HG03575 (cell line): Measurements from ENCODE around the gene ABCD1.

Experiments
- ATAC-seq: cut with Tn5 transposase; IDR thresholded peaks from one replicate; pipeline ENCODE4 v1.9.1; 2021; ENCODE audit not compliant: unreplicated experiment, insufficient number of reproducible peaks, low FRiP score; ENCODE audit errors: extremely low read depth

The ABCD1 gene

DNA sequence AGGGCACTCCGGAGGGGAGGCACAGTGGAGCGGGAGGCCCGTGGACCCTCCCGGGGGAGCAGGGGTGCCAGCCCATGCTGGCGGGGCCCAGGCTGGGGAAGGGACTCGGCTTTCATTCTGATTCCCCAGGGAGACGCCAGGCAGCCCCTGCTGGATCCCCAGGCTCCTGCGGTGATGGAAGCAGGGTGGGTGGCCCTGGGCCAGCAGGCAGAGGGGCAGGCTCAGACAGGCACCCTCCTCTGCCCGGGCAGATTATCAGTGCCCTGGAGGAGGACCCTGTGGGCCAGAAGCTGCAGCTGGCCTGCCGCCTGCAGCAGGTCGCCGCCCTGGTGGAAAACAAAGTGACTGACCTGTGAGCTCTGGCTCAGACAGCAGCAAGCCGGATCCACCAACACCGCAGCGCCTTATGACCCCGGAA is 54.0 kb downstream of the ABCD1 start:
- ATAC-seq, result no peak

DNA sequence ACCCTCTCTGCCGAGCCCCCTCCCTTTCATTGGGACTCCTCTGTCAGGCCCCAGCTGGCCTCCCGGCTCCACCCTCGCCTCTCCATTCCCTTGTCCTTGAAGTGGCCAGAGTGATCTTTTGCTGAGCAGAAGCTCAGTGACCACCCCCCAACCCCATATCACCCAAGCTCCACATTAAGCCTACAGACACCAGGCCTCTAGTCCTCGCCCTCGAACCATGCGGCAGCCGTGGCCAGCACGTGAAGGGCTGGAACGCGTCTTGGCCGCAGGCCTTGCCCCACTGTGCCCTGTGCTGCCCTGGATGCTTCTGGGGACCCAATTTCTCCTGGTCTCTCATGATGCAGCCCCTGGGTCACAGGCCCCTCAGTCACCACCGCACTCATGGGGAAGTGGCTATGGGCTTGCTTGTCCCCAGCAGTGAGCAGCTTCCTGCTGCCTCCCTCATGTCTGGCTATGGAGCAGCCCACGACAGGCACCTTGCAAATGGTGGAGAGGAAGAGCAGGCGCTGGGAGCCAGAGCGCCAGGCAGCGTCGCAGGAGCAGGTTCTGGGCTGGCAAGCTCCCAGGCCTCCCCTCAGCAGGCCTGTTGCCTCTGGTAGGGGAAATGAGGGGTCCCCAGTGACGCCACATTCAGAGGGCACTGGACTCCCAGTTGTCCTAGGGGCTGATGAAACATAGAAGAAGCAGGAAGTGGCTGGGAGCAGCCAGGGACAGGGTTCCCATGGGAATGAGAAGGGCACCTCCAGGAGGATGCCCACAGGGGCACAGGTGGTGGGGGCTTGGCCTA is 55.4 kb downstream of the ABCD1 start:
- ATAC-seq, result no peak

DNA sequence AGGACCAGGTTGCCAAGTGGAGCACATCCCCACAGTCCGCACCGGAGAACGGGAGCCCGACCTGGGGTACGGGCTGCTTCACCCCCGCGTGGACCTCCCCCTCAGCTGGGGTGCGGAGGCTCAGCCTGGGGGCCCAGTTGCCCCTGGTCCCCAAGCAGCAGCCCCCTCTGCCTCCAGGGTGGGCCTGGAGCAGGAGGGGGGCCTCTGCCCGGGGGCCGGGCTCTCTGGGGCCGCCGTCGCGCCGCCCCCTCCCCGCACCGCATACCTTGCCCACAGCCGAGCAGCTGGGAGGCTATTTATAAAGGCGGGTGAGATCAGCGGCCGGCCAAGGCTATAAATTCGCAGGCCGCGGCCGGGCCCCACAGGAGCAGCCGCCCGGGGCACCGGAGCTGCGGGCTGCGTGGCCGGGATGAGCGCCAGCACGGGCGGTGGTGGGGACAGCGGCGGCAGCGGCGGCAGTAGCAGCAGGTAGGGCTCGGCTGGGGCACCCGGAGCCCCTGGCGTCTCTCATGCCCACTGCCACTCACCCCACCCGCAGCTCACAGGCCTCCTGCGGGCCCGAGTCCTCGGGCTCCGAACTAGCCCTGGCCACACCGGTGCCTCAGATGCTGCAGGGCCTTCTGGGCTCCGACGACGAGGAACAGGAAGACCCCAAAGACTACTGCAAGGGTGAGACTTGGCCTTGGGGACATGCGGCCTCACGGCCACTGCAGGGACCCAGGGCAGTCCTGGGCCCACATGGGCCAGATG is 56.2 kb downstream of the ABCD1 start, which contains the start of gene SRPK3:
SRPK3 (plus strand) TSS at position 364 of the 750 bp plus-strand sequence; CDS start at position 410, 46 bp downstream.
- no peak for ATAC-seq

DNA sequence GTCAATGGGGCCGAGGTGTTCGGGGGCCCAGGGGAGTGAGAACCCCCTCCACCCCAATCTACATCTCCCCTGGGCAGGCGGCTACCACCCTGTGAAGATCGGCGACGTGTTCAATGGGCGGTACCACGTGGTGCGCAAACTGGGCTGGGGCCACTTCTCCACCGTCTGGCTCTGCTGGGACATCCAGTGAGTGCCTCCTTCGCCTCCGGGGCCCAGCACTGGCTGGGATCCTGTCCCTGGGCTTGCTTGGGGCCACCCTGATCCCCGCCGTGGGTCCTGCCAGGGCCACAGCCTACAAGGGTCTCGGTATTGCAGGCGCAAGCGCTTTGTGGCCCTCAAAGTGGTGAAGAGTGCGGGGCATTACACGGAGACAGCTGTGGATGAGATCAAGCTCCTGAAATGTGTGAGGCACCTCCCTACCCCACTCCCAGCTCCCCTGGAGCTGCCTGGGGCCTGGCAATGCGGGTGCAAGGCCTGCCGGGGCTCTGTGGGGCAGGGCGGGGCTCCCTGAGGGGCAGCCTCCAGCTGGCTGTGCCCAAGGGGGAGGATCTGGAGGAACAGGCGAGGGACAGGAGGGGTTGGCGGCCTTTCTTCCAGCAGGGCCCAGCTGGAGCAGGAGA is 56.9 kb downstream of the ABCD1 start:
- no peak for ATAC-seq

DNA sequence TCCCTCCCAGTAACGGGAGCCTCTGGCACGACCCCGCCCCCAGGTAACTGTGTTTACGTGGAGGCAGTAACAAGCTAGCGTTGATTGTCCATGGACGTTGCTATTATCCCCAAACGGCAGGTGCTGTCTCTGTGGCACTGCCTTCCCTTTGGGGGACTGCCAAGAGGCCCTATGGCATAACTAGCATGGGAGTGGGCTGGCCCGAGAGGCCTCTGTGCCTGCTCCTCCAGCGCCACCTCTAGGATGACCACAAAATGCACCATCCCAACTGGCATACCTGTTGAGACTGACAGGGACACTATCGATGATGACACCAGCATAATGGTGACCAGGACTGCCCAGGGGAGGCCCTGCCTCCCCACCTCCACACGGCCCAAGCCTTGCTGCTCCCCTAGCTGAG is 57.7 kb downstream of the ABCD1 start:
- no peak for ATAC-seq

DNA sequence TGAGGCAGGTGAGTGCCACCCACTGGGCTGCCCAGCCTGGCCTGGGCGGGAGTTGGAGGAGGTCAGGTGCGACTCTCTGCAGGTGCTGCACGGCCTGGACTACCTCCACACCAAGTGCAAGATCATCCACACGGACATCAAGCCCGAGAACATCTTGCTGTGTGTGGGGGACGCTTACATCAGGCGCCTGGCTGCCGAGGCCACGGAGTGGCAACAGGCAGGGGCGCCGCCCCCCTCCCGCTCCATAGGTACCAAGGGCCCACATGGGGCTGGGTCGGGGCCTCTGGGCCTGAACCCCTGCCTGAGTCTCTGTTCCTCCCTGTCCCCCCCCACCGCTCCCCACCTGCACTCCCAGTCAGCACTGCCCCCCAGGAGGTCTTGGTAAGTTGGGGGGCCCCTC is 58.2 kb downstream of the ABCD1 start:
- no peak for ATAC-seq

DNA sequence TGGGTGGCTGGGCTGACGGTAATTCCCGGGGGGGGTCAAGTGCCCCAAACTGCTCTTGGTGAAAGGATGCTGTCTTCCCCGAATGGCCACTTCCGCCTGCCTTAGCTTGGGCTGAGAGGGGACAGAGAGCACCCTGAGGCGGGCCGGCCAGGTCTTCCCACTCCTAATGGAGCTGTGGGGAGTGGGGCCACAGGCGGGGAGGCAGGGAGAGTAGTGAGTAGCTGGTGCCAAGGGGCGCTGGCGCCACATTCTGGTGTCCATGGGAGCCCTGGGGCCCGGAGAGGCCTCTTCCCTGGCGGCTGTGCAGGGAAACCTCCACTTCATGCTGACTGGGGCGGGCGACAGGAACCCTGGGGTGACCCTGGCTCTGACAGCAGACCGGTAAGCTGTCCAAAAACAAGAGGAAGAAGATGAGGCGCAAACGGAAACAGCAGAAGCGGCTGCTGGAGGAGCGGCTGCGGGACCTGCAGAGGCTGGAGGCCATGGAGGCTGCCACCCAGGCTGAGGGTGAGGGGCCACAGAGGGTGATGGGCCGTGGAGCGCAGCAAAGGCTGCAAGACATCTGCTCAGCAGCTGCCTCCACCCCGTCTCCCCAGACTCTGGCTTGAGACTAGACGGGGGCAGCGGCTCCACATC is 58.8 kb downstream of the ABCD1 start:
- ATAC-seq, result no peak

DNA sequence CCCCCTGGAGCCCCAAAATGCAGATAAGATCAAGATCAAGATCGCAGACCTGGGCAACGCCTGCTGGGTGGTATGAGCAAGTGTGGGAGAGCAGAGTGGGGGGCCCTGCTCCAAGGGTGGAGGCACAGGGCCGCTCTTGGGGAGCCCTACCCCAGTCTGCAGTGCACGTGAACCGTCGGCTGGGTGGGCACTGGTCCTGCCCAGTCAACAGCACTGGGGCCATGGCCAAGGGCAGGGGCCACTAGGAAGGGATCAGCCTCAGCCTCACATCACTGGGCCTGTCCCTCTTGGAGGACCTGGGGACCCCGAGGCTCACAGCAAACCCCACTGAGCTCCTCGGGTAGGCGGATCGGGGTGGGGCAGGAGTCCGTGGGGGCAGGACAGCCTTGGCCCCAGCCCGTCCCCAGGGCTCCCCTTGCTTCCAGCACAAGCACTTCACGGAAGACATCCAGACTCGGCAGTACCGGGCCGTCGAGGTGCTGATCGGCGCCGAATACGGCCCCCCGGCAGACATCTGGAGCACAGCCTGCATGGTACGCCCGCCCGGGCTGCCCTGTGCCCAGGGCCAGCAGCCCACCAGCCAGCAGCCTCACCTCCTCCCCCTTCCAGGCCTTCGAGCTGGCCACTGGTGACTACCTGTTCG is 59.8 kb downstream of the ABCD1 start:
- ATAC-seq, result no peak

DNA sequence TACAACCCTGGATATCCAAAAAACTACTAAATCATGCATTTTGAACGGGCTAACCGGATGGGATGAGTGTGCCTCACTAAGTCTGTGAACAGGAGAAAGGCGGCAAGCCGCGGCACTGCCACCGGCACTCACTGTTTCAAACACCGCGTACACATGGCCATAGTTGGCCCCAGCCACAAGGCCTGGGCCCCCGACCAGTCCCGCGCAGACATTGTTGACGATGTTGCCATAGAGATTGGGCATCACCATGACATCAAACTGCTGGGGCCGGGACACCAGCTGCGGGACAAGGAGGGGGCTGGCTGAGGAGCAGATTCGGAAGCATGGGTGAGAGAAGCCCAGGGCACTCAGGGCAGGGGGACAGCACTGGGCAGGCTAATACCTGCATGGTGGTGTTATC is 62.0 kb downstream of the ABCD1 start:
- no peak for ATAC-seq

DNA sequence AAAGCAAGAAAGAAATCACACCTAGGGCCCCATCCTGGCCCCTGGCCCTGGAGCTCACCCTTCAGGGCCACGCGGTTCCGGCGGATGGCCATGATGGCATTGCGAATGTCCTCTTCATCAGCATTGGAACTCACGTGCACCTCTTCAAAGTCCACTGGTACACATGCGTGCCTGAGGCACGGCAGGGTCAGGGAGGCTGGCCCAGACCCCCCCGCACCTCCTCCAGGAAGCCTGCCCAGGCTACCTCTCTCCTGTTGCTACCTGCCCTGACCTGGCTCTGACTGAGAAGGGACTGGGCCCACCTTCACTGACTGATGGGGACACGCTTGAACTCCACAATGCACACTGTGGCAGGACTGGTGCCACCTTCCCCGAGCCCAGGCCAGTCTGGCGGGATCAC is 65.0 kb downstream of the ABCD1 start:
- ATAC-seq, result no peak

DNA sequence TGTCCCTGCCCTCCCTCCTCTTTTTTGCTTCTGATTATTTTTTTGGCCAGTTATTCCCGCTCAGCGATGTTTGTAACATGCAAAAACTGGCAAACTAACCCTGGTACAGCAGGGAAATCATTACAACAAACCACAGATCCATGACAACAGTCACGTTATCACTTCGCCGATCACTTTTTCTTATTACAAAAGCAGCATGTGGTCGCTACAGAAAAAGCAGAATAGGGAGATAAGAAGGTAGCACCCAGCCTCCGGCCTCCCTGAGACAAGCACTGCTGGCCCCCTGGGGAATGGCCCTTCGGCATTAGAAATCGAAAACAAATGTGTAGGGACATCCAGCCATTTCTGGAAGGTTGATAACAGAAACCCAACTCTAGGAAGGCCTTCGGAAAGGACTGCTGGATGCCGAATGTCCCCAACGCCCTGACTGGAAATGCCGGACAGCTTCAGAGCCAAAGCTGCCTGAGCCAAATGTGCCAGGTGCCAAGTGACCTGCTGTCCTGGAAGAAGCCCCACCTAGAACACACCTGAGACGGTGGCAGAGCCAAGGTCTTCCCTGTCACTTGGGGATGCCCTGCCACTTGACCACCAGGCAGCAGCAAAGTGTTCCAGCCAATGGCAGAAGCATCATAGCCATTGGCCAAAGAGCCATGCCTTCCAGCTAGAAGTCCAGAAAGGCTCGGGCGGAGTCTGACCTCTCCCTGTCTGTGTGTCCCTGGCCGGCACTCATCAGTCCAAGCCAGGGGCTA is 66.6 kb downstream of the ABCD1 start:
- ATAC-seq, result no peak

DNA sequence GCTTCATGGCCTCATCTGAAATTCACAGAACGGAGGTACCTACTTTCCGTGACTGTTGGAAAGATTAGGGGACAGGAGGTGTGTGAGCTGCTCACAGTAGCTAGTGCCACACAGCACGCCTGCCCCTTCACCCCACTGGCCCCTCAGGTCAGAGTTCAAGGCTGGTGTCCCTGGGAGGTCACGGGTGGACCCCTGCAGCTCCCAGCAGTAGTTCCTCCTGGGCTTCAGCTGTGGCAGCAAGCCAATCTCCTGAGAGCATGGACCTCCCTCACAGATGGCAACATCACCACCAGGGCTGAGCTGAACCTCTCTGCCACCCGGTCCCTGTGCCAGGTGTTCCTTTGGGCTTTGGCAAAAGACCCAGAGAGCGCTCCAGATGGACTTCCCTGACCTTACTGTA is 67.7 kb downstream of the ABCD1 start:
- ATAC-seq, result no peak

DNA sequence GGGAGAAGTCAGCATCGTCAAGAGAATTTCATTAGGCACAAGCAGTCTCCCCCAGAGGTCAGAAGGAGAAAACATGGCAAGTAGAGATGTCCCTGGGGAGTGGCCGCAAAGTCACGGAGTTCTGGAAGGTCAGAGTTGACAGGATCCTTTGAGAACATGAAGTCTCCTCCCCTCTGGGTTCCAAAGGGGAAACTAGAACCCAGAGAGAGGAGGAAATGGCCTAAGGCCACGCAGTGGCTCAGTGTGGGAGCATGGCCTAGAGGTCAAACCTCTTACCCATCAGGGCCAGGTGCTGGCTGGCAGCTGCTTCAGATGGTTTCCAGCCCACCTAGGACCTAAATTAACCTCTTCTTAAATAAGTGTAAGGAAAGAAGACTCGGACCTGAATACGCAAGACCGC is 68.6 kb downstream of the ABCD1 start:
- no peak for ATAC-seq
